ENCODE data around the gene AGBL4.
A peak's percentile ranks its signal among the peaks of the same experiment; 100 is the strongest.

The AGBL4 gene

DNA sequence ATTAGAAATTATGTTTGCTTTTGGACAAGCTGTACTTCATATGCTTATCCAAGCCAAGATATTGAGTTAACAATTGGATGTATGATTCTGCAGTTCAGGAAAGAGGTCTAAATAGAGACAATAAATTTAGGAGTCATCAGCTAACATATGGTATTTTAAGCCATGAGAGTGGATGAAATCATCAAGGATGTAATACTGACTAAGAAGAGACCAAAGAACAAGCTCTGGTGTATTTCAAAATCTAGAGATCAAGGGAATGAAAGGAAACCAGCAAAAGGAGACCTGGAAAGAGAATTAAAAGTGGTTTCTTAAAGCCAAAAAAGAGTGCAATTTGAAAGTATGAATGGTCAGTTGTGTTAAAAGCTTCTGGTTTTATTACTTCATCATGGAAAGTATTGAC, 1063.4 kb downstream of the AGBL4 start:
- Histone ChIP-seq H3K27me3 (ENCODE audit: insufficient read depth, low read depth, severe bottlenecking) (no peaks in the 10 kb centered on the region), H3K4me3 (ENCODE audit: low read depth, low read length) (no peak overlapping the region), H3K36me3 (no peaks in the 10 kb centered on the region), H3K27ac (no peak overlapping the region), H3K9me3 (ENCODE audit: severe bottlenecking) (no peaks in the 10 kb centered on the region)
- no peak for DNase-seq
- TF ChIP-seq, protein P1, sequence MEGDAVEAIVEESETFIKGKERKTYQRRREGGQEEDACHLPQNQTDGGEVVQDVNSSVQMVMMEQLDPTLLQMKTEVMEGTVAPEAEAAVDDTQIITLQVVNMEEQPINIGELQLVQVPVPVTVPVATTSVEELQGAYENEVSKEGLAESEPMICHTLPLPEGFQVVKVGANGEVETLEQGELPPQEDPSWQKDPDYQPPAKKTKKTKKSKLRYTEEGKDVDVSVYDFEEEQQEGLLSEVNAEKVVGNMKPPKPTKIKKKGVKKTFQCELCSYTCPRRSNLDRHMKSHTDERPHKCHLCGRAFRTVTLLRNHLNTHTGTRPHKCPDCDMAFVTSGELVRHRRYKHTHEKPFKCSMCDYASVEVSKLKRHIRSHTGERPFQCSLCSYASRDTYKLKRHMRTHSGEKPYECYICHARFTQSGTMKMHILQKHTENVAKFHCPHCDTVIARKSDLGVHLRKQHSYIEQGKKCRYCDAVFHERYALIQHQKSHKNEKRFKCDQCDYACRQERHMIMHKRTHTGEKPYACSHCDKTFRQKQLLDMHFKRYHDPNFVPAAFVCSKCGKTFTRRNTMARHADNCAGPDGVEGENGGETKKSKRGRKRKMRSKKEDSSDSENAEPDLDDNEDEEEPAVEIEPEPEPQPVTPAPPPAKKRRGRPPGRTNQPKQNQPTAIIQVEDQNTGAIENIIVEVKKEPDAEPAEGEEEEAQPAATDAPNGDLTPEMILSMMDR (IDR thresholded peaks at IDR 0.05; ENCODE audit: low read depth, low read length): no peak

DNA sequence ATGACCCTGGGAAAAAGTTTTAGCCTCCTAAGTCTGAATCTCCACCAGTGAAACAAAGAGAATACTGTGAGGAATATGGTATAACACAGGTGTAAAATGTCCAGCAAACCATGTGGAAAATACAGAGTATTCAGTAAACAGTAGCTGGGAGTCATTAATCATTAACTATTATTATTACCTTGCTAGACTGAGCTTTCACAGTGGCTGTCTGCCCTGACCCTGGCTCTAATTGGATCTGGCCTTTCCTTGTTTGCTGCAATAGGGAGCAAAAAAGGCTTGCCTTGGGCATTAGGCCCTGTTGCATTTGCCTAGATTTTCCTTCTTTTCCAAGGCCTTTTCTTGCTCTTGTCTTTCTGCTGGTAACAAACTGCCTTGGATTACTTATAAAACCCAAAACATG, 1068.0 kb downstream of the AGBL4 start:
- Histone ChIP-seq H3K4me3 (ENCODE audit: low read depth, low read length) (no peak overlapping the region), H3K27ac (no peak overlapping the region), H3K36me3 (no peaks in the 10 kb centered on the region), H3K9me3 (ENCODE audit: severe bottlenecking) (no peaks in the 10 kb centered on the region), H3K27me3 (ENCODE audit: insufficient read depth, low read depth, severe bottlenecking) (no peaks in the 10 kb centered on the region)
- TF ChIP-seq, protein P1 (IDR thresholded peaks at IDR 0.05; ENCODE audit: low read depth, low read length): no peak
- DNase-seq: no peak

DNA sequence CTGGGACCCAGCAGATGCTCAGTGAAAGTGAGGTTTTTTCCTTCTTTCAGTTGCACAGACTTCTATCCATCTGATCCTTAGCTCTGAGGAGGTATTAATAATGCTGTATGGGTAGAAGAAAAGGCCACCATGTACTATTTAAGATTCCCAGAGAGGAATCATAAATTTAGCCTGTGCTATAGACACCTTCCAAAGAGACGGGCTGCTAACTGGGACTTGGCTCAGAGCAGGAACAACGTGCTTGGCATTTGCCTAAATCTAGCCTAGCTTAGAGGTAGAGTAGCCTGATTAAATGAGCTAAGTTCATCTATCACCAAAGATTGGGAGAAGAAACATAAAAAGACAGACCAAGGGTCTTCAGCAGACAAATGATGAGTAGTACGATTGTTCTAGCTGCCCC, 1070.1 kb downstream of the AGBL4 start:
- Histone ChIP-seq H3K27ac (no peak overlapping the region), H3K27me3 (ENCODE audit: insufficient read depth, low read depth, severe bottlenecking) (no peaks in the 10 kb centered on the region), H3K9me3 (ENCODE audit: severe bottlenecking) (no peaks in the 10 kb centered on the region), H3K36me3 (no peaks in the 10 kb centered on the region), H3K4me3 (ENCODE audit: low read depth, low read length) (no peak overlapping the region)
- TF ChIP-seq, protein P1 (IDR thresholded peaks at IDR 0.05; ENCODE audit: low read depth, low read length): no peak
- no peak for DNase-seq

DNA sequence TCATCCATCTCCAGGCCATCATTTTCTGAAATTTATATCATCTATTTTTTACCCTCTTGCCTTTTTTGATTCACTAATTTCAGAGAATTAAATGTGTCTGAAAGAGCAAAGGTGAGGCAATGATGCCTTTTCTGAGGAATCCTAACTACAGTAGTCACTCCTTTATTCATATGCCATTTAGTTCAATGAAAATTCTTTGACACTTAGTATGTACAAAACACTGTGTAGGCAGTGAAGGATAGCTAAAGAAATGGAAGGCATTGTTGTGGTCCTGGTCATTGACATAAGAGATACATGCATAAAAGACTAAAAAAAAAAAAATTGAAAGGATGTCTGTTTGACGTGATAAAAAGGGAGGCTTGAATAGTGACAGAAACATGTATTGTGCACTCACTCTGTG, 1075.2 kb downstream of the AGBL4 start:
- Histone ChIP-seq H3K9me3 (ENCODE audit: severe bottlenecking) (no peaks in the 10 kb centered on the region), H3K36me3 (no peaks in the 10 kb centered on the region), H3K27ac (no peak overlapping the region; the same call in 1 of the 2 replicates), H3K4me3 (ENCODE audit: low read depth, low read length) (no peak overlapping the region), H3K27me3 (ENCODE audit: insufficient read depth, low read depth, severe bottlenecking) (no peaks in the 10 kb centered on the region)
- TF ChIP-seq, protein P1 (IDR thresholded peaks at IDR 0.05; ENCODE audit: low read depth, low read length): no peak
- DNase-seq: no peak

DNA sequence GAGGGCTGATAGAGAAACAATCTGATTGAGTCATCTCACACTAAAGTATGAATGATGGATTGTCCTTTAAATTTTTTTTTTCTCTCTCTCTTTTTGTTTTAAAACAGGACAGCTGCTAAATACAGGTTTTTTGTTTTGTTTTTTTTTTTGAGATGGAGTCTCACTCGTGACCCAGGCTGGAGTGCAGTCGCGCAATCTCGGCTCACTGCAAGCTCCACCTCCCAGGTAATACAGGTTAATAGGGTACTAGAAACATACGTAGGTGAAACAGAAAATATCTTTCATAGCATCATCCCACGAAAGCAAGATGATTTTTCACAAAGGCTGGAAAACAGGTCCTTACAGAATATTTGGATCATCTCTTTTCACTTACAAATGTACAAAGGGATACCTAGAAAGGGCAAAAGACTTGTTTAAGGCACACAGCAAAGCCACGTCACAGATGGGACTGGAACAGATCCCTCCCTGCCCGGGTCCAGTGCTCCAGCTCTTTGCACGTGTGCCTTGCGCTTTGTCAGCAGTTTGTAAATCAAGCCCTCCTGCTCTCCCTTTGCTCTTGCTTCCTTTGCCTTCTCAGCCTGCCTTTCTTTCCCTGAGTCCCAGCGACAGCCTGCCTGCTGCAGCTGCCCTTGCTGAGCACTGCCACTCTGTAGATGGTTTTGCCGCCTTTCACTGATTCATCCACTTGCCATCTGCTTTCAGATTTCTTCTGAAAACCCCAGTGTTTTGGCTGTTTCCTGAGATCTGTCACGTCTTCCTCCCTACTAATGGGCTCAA, 1075.8 kb downstream of the AGBL4 start:
- no peaks in the 10 kb centered on the region for H3K36me3 ChIP-seq
- H3K9me3 ChIP-seq (ENCODE audit: severe bottlenecking): no peaks in the 10 kb centered on the region
- H3K27ac ChIP-seq: peak overlapping the region; percentile 25
- no peaks in the 10 kb centered on the region for H3K27me3 ChIP-seq (ENCODE audit: insufficient read depth, low read depth, severe bottlenecking)
- H3K4me3 ChIP-seq (ENCODE audit: low read depth, low read length): no peak overlapping the region
- TF ChIP-seq, protein P1 (IDR thresholded peaks at IDR 0.05; ENCODE audit: low read depth, low read length): no peak
- peak; percentile 32 for DNase-seq

DNA sequence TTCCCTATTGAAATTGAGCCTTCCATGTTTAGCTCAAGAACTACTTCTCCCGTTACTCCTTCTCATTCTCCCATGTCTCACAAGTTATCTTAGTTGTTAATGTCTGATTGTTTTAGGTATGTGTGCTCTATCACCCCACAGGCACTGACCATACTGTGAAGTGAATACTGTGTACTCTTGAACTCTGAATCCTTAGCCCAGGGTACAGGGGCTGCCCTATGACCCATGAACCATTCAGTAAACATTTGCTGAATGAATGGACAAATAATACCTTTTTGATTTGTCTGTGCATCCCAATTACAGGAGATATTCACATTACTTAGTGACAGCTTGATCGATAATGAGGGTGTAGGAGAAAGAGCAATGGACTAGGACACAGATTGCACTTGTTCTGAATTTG, 1077.7 kb downstream of the AGBL4 start:
- no peak for DNase-seq
- TF ChIP-seq, protein P1 (IDR thresholded peaks at IDR 0.05; ENCODE audit: low read depth, low read length): no peak
- no peak overlapping the region for H3K4me3 ChIP-seq (ENCODE audit: low read depth, low read length)
- H3K27me3 ChIP-seq (ENCODE audit: insufficient read depth, low read depth, severe bottlenecking): no peaks in the 10 kb centered on the region
- H3K27ac ChIP-seq: no peak overlapping the region
- H3K36me3 ChIP-seq: no peaks in the 10 kb centered on the region
- H3K9me3 ChIP-seq (ENCODE audit: severe bottlenecking): no peaks in the 10 kb centered on the region
